HG03103 (cell line): Measurements from ENCODE around the gene TRMT44.
"Not testable (repeated sequence)": the region's sequence is repeated elsewhere in the genome, so short reads cannot be mapped to it uniquely, and the experiment has no call there.

ENCODE experiments used
- ATAC-seq: cut with Tn5 transposase; IDR thresholded peaks from one replicate; pipeline ENCODE4 v1.9.1; 2021; ENCODE audit warnings: low read depth; ENCODE audit not compliant: unreplicated experiment

Gene TRMT44

GRCh38 chr4:8508740-8509139 is 68.2 kb downstream of the TRMT44 start:
- no peak for ATAC-seq

- no peak for ATAC-seq
Measured at GRCh38 chr4:8509311-8509950, 68.9 kb downstream of the TRMT44 start.

GRCh38 chr4:8510191-8510590 is 69.6 kb downstream of the TRMT44 start:
- ATAC-seq, result no peak

- ATAC-seq, result no peak
Measured at GRCh38 chr4:8510611-8511285, 70.2 kb downstream of the TRMT44 start.

GRCh38 chr4:8512510-8512909 is 71.9 kb downstream of the TRMT44 start:
- no peak for ATAC-seq

GRCh38 chr4:8513080-8513479 is 72.5 kb downstream of the TRMT44 start:
- ATAC-seq, result not testable (repeated sequence)

GRCh38 chr4:8513931-8514330 is 73.4 kb downstream of the TRMT44 start:
- ATAC-seq, result no peak

GRCh38 chr4:8514391-8514790 is 73.8 kb downstream of the TRMT44 start:
- no peak for ATAC-seq

- no peak for ATAC-seq
Measured at GRCh38 chr4:8515316-8516060, 74.9 kb downstream of the TRMT44 start.

- ATAC-seq, result no peak
Measured at GRCh38 chr4:8516061-8516573, 75.5 kb downstream of the TRMT44 start.

- no peak for ATAC-seq
Measured at GRCh38 chr4:8516996-8517550, 76.5 kb downstream of the TRMT44 start.

- no peak for ATAC-seq
Measured at GRCh38 chr4:8517946-8518345, 77.4 kb downstream of the TRMT44 start.

GRCh38 chr4:8522160-8523120 is 81.9 kb downstream of the TRMT44 start:
- ATAC-seq, result no peak

- no peak for ATAC-seq
Measured at GRCh38 chr4:8523175-8523574, 82.6 kb downstream of the TRMT44 start.

- ATAC-seq, result no peak
Measured at GRCh38 chr4:8523766-8524165, 83.2 kb downstream of the TRMT44 start.

GRCh38 chr4:8524595-8525382 is 84.2 kb downstream of the TRMT44 start:
- no peak for ATAC-seq

GRCh38 chr4:8525383-8526120 is 85.0 kb downstream of the TRMT44 start:
- no peak for ATAC-seq
